Activated CD4-positive, CD25-positive, alpha-beta regulatory T cell (primary cell): Measurements from ENCODE around the gene ZNF609.

Experiments used
- DNase-seq, 4 experiments: peaks; one replicate each; lab custom pipeline; 2025; lab: John Stamatoyannopoulos, UW

The ZNF609 gene

DNA sequence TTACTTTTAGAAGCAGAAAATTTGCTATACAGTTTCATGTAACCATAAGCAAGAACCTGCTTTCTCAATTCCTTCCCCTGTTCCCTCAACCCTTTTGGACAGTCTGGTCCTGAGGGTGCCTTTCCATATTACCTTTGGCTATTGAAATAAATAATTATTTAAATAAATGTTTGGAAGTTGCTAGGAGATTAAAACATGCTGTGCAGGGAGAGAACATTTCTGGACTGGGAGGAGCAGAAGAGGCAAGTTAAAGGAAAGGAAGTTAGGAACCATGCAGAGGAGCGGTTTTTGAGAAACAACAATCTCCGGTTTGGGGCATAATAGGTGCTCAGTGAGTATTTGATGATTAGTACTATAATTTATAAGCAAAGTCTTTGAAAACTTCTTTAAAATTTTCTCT lies 41.8 kb downstream of the ZNF609 start:
- DNase-seq: no peak

DNA sequence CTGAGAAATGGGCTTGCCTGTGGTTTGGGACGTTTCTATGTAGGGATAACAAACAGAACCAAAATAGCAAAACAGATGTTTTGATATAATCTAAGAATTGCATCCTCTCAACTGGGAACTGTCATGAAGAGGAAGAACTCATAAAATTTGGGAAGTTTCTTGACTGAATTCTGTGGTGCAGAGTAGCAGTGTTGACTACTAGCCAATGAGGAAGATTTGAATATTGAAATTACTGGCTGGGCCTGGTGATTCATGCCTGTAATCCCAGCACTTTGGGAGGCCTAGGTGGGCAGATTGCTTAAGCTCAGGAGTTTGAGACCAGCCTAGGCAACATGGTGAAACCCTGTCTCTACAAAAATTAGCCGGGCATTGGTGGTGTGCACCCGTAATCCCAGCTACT lies 42.2 kb downstream of the ZNF609 start:
- DNase-seq: no peak

DNA sequence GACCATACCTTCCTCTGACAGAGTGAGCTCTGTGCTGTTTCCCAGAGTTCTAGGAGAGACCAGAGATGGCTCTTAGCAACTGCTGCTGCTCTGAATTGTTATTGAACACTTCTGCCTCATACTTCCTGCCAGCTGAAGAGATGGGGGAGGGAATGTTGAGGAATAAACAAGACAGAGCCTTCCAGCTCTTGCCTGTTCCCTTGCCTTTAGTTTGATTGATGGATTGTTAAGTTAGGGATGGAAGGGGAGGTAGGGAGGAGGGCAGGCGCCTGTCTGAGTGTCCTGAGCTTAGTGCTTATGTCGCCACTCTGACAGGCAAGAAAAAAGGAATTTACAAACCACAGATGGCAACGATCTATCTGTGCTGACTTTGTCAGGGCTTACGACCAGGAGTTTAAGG lies 42.8 kb downstream of the ZNF609 start:
- no peak for DNase-seq

DNA sequence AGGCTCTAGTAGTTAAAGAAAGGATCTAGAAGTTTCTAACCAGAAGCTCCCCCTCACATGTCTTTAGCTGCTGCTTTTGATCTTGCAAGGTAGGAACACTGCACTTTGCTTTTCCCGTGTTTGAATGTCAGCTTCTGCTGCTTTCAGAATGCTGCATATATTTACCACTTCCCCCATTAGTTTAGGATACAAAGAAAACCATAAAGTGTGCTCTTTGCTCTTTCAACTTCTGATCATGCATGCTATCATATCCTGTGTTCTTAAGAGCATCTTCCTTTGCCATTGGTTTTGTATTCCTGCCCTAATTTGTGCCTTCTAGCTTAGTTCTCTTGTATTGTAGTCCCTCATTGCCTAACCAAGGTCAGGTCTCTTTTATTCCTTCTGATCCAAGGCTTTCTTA lies 43.3 kb downstream of the ZNF609 start:
- DNase-seq: no peak

DNA sequence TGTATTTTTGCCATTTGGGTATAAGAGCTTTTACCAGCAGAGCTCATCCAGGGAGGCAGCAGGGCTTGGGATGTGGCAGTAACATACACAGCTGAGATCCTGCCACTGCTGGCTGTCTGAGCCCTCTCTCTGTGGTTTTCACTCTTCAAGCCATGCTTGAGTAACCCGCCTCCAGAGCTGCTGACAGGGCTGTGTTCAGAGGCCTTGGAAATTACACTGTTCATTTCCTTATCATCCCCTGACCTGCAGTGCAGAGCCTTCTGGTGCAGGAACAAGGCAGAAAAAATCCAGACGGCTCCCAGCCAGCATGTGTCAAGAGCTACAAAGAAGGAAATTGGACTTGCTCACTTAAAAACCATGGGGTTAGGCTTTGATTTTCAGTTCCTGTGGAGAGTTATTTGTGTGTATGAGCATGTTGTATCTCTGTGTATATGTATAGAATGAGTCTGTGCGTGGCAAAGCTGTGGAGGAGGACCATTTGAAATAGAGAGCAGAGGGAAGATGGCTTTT lies 47.0 kb downstream of the ZNF609 start:
- no peak for DNase-seq

DNA sequence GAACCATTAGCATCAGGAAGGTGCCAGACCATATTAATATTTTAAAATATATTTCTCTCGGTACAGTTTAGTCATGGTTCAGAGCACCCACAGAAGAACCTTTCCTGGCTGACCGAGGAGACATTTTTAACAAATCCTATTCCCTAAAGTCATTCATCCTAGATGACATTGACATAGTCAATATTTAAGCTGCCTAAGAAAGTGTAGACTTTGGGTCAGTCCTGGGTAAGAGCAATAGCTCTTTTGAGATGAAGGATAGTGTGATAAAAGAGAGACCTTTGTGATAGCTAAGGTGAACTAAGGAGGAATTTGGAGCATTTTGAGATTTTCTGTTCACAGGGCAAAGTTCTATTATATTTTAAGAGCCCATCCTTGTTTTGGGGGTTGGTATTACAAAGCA lies 47.5 kb downstream of the ZNF609 start:
- no peak for DNase-seq

DNA sequence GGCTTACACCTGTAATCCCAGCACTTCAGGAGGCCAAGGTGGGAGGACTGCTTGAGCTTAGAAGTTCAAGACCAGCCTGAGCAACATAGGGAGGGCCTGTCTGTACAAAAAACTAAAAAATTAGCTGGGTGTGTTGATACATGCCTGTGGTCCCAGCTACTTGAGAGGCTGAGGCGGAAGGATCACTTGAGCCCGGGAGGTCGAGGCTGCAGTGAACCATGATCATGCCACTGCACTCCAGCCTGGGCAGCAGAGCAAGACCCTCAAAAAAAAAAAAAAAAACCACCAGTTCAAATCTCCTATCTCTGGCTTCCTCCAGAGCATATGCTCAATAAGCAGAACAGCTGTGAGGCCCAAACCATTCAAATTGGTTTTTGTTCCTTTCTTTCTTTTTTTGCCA lies 53.4 kb downstream of the ZNF609 start:
- DNase-seq: no peak

DNA sequence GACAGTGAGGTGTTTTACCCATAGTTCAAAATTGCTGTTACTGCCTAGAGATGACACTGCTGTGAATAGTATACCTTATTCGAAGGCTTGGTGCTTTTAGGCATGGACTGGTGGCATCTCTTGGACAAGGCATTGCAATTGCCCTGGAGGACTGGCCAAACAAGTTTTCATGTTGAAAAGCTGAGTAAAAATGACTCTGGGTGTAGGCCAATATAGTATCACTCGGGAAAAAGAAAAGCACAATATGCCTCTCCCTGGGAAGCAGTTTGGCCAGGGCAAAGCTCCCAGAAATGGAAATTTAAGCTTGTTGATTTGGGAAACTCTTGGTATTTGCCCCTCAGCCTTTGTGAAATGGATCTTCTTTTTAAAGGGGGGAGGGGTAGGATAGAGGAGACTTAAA lies 54.8 kb downstream of the ZNF609 start:
- no peak for DNase-seq

DNA sequence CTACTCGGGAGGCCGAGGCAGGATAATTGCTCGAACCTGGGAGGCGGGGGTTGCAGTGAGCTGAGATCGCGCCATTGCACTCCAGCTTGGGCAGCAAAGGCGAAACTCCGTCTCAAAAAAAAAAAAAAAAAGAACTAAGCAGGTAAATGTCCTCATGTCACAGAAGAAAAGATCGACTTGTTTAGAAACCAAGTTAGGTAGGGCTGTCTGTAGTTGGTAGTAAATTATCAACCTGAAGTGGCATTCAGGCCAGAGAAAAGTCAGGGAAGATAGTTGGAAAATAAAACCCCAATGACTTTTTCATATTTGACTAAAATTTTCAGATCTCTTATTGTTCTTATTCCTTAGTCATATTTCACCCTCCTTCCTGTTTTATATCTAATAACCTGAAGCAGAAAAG lies 55.4 kb downstream of the ZNF609 start:
- no peak for DNase-seq

DNA sequence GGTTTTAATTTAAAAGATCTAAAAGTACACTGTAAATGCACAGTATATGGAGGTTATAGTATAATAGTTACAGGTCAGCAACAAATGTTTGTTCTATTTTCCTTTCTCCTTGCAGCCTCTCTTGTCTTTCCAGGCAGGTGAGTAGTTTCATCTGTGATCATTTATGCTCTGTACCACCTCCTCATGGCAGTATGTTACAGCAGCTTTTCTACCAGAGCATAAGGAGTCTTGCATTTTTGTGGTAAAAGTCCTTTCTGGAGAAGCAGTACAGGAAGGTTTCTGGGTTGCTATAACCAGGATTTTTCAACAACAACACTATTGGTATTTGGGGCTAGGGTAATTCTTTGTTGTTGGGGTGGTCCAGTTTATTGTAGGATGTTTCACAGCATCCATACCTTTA lies 59.5 kb downstream of the ZNF609 start:
- DNase-seq: no peak

DNA sequence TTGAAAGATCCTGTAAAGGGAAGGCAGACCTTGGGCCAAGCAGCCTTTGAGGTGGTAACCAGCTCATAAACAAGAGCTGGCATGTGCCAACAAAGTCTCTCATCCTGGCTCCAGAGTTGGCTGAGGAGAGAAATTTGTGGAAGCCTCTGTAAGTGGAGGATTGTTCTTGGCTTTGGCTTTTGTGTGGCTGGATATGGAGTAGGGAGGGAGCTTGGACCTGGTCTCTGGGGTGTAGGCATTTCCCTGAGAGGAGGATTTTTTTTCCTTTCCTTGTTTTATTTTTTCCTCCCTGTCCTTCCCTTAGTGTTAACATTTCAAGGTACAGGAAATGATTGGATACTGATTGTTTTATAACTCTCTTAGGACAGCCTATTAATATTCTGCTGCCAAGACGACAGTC lies 60.8 kb downstream of the ZNF609 start:
- no peak for DNase-seq

DNA sequence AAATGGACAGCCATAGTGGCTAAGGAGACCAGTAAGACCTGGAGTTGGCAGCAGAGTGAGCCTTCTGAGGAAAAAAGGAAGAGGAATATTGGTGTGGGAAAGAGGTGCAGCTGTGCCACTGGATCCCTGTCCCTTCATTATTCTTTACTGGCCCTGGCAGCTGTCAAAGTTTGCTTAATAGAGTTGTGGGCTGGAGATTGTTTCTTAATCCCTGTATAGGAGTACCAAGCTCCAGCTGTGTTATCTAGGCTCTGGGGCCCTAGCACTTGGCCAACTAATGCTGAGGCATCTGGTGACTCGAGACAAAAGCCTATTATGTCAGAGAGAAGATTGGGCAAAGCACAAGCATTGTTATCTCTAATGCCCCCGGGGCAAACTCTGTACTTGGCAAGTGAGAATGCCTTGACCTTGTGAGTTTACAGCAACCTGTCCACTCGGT lies 61.4 kb downstream of the ZNF609 start:
- no peak for DNase-seq

DNA sequence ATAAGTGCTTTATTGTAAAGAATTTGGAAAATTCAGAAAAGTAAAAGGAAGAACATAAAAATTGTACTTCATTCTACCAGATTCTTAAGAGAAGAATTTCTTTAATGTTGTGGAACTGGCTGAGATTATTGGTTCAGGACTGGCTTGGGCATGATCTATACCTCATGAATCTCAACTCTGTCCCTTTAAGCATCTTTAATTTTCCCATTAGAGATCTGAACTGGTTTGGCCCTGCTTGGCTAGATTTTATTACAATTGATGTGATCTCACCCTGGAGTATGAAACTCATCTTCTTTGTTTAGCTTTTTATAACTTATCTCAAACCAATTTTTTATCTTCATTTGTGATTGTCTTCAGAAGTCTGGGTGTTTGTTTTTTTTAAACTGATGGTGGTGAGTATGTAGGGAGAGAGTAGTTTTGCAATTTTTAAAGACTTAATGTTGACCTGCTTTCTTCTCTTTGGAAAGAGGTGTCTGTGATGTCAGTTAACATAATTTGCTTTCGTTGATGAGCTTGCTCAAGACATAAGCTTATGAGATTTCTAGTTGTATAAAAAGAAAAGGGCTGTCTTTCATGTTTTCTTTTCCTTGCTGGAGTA lies 61.9 kb downstream of the ZNF609 start:
- no peak for DNase-seq

DNA sequence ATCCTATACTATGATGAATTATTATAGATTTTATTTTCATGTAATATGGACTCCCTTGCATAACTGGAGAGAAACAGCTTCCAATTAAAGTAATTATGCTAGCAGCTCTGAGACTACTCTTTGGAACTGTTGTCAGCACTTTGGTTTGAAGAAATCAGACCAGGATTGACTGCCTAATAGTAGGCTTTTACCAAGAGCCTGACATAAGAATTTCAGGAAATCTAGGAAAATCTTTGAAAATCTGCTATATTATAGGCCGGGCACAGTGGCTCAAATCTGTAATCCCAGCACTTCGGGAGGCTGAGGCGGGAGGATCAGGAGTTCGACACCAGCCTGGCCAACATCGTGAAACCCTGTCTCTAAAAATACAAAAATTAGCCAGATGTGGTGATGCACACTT lies 62.9 kb downstream of the ZNF609 start:
- DNase-seq: no peak

DNA sequence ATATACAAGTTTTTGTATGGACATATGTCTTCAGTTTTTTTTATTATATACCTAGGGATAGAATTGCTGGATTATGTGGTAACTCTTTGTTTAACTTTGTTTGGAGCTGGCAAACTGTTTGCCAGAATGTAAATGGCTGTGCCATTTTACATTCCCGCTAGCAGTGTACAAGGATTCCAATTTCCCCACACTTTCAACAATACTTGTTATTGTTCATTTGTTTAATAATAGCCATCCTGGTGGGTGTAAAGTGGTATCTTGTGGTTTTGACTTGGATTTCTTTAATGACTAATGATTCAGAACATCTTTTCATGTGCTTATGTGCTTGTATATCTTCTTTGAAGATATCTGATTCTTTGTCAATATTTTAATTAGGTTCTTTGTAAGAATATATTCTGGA lies 64.4 kb downstream of the ZNF609 start:
- DNase-seq: no peak

DNA sequence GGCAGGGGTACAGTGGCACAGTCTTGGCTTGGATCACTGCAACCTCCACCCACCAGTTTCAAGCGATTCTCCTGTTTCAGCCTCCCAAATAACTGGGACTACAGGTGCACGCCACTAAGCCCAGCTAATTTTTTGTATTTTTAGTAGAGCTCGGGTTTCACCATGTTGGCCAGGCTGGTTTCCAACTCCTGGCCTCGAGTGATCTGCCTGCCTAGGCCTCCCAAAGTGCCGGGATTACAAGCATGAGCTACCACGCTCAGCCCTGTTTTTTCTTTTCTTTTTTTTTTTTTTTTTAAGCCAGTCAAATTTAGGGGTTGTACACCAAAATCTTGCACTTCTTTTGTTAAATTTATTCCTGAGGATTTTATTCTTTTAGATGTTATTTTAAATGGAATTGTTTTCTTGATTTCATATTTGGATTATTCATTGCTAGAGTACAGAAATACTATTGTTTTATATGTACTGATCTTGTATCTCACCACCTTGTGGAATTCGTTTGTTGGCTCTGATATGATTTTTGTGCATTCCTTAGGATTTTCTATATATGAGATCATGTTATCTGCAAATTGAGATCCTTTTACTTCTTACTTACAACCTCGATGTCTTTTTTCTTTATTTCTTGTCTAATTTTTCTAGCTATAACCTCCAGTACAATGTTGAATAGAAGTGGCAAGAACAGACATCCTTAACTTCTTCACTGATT lies 65.6 kb downstream of the ZNF609 start:
- no peak for DNase-seq

DNA sequence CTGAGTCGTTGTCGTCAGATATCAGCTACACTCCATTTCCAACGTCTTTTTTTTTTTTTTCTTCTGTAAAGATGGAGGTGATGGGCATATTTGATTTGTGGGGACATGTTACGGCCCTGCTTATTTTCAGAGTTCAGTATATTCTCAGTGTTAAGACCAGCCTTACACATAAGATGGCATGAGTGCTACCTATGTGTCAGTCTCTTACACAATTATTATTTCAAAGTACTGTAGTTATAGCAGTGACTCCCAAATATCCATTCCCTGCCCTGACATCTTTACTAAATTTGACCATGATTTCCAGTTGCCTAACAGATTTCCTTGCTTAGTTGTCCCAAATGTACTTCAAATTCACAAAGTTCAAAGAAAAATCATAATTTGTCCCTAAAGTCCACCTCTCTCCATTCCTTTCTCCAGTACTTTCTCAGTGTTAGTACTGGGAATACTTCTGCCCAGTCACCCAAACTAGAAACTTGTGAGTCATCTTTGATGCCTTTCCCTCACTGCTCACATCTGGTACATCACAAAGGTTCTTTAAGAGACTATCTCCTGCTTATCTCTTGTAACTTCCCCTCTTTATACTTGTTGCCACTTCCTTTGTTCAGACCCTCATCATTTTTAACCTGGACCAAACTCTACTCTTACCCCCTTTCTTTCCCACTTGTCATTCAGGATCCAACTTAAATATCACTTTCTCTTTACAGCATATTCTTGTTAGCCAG lies 67.0 kb downstream of the ZNF609 start:
- DNase-seq: no peak

DNA sequence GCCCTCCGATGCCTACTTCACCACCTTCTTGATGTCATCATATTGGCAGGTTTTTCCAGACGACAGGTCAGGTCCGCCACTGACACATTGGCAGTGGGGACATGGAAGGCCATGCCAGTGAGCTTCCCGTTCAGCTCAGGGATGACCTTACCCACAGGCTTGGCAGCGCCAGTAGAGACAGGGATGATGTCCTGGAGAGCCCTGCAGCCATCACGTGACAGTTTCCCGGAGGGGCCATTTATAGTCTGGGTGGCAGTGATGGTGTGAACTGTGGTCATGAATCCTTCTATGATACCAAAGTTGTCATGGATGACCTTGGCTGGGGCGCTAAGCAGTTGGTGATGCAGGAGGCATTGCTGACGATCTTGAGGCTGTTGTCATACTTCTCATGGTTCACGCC lies 68.5 kb downstream of the ZNF609 start:
- no peak for DNase-seq

DNA sequence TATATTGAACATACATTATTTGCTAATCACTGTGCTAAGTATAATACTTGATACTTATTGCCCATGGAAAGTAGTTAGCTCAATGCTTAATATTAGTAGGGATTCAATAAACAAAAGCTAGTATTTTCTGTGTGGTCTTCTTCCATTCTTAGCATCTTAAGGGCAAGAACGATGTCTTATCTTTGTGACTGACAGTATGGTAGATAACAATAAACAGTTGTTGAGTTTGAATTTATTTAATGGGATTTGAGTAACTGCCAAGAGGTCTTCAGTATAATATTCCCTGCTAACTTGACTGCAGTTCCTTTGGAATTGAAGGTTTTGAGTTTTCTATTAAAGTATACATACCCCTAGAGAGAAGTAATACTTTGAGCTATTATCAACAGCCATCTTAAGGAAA lies 70.1 kb downstream of the ZNF609 start:
- DNase-seq: no peak

DNA sequence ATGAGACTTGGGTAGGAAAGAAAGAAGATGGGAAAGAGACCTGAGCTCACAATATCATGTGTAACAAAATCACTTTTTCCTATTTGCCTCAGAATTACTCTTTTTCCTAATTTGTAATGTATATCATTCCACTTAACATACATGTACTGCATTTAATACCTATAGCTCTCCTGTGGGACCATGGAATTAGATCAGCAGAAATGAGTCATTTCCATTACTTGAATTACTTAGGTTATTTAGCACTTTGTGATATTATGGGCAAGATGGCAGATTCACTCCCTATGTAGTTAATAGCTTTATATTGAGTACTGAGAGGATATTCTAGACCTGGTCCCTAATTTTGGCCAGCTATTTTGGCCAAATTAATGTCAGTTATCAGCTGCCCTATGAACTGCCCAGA lies 70.5 kb downstream of the ZNF609 start:
- DNase-seq: no peak

DNA sequence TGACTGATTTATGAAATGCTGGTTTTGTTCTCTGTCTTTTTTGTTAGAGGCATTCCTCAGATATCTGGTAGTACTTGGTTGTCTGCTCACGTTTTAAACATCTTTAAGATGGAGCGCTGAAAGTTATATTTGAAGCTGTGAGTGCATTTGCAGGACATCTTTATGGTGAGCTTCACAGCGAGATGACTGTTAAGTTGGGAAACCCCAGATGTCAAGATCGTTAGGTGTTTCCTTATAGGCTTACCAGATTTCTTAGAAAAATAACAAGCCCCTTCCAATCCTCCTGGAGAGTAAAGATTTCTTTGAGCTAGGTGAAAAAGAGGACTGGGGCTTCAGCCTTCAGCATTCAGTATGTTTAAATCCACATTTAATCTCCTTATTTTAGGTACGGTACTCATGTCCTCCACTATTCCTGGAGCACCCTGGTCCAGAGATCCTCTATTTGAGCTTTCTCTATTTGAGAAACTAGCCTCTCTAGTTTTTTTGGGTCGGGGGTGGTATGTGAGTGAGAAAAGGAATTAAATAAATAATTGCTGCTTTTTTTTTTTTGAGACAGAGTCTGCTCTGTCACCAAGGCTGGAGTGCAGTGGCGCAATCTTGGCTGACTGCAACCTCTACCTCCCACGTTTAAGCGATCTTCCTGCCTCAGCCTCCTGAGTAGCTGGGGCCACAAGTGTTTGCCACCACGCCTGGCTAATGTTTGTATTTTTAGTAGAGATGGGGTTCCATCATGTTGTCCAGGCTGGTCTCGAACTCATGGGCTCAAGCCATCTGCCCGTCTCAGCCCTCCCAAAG lies 72.3 kb downstream of the ZNF609 start:
- DNase-seq: no peak

DNA sequence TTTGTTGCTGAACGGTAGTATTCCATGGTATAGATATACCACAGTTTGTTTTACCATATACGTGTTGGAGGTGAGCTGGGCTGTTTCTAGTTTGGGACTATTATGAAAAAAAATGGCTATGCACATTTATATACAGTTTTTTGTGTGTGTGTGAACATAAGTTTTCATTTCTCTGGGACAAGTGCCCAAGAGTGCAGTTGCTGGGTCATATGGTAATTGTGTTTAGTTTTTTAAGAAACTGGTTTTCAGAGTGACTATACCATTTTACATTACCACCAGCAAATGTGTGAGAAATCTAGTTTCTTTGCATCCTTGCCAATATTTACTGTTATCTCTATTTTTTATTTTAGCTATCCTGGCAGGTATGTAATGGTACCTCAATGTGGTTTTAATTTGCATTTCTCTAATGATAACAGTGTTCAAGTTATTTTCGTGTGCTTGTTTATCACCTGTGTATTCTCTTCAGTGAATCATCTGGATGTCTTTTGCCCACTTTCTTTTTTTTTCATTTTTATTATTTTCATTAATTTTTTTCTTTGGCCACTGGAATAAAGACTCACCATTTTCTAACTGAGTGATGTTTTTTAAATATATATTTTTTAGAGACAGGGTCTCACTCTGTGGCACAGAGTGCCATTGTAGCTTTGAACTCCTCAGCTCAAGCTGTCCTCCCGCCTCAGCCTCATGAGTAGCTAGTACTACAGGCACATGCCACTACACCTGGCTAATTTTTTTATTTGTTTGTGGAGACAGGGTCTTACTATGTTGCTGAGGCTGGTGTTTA lies 75.3 kb downstream of the ZNF609 start:
- DNase-seq: no peak
